AG09319 (cell line): ENCODE measurements around the gene DISP3.

Source experiments
- DNase-seq: peaks from one replicate; pipeline ENCODE4 v3.0.0-alpha.2; 2010; ENCODE audit warnings: low read depth; ENCODE audit errors: extremely low read depth
- CTCF ChIP-seq: IDR thresholded peaks from 2 replicates; pipeline ENCODE4 v1.5.1; 2011; ENCODE audit warnings: low read depth, mild to moderate bottlenecking, inconsistent platforms, low read length, moderate library complexity

Gene DISP3

GRCh38 chr1:11516961-11517635 lies 38.1 kb downstream of the DISP3 start:
- DNase-seq = no peak
- no peak for TF ChIP-seq CTCF

- no peak for TF ChIP-seq CTCF
- no peak for DNase-seq
These were observed 39.2 kb downstream of the DISP3 start for GRCh38 chr1:11518016-11518701.

DNA sequence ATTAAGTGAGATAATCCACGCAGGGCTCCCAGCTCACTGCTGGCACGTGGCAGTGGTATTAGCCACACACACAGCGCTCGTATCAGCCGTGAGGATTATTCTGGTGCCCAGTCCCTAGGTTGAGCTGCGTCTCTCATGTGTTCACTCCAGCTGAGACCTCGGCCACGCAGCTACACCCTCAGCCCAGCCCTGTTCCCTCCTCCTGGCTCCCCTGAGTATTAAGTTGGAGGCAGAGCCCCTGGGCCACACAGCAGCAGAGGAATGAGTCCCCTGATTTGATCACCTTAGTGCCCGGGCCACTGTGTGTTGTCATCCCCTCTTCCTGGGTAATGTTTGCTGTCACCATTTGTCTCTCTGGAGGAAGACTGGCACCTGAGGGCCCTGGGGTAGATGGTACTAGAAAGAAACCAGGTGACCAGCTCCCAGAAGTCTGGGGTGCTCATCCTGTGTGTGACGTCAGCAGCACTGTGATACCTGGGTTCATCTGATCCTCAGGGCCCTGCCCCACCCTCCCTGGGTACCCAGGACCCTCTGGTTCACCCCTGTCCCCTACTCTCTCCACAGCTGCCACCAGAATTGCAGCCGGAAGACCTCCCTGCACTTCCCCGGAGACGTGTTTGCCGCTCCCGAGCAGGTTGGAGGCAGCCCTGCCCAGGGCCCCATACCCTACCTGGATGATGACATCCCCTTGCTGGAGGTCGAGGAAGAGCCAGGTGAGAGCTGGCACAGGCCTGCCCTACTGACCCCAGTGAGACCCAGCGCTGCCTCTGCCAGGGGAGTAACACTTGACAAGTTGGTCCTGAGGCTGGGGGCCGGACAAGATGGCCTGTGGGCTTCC lies 40.1 kb downstream of the DISP3 start:
- no peak for TF ChIP-seq CTCF
- DNase-seq = no peak

GRCh38 chr1:11519629-11520031 lies 40.7 kb downstream of the DISP3 start:
- no peak for DNase-seq
- no peak for TF ChIP-seq CTCF

- DNase-seq = no peak
- TF ChIP-seq CTCF = no peak
These were observed 41.7 kb downstream of the DISP3 start for GRCh38 chr1:11520531-11521233.

DNA sequence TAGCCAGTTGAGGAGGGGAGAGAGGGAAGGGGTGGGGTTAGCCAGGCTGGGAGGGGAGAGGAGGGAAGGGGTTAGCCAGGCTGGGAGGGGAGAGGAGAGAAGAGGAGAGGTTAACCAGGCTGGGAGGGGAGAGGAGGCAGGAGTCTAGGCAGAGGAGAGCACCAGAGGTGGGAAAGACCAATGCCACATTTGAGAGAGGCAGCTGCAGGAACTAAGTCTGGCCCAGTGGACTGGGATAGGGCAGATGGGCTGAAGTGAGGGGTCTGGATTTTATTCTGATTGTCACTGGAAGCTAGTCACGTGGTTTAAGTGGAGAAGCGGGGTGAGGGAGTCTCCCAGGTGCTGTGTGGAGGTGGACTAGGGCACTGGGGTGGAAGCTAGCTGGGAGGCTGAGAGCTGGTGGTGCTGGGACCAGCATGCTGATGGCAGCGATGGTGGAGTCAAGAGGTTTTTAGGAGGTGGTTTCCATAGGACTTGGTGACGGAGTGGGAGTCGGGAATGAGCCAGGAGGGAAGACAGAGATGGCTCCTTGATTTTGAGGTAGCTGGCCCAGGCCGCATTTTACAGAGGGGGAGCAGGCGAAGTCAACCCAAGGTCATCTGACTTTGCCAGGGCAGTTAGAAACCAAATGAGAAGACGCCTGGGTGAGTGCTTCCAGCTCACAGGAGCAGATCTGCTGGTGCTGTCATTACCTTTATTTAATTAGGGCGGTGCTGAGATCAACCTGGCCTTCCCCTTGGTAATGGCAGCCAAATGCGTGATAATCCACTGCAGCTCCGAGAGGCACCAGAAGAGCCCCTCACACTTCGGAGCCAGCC lies 42.8 kb downstream of the DISP3 start:
- DNase-seq = no peak
- no peak for TF ChIP-seq CTCF
